Osteocyte (in vitro differentiated cells): ENCODE measurements around the gene ZNF423. TPM values are rescaled to one million over a fixed set of nuclear protein-coding genes. Genes with fewer than 3 reads are reported as not detected.

Source experiments
- DNase-seq: peaks from one replicate; pipeline ENCODE4 v3.0.0; 2021; ENCODE audit warnings: mixed read lengths; ENCODE audit not compliant: unreplicated experiment; ENCODE audit errors: extremely low spot score
- H3K27ac Mint-ChIP-seq: one replicate; pipeline ENCODE4 v1.8.0; 2021; ENCODE audit warnings: mild to moderate bottlenecking, mixed read lengths; ENCODE audit not compliant: unreplicated experiment
- H3K27me3 Mint-ChIP-seq: one replicate; pipeline ENCODE4 v1.8.0; 2021; ENCODE audit warnings: mixed read lengths; ENCODE audit not compliant: unreplicated experiment
- H3K36me3 Mint-ChIP-seq: one replicate; pipeline ENCODE4 v1.8.0; 2021; ENCODE audit warnings: mixed read lengths; ENCODE audit not compliant: unreplicated experiment
- H3K4me1 Mint-ChIP-seq: one replicate; pipeline ENCODE4 v1.8.0; 2021; ENCODE audit warnings: mixed read lengths; ENCODE audit not compliant: unreplicated experiment
- H3K4me3 Mint-ChIP-seq: one replicate; pipeline ENCODE4 v1.8.0; 2021; ENCODE audit warnings: mild to moderate bottlenecking, moderate library complexity, mixed read lengths; ENCODE audit not compliant: unreplicated experiment
- H3K9me3 Mint-ChIP-seq: one replicate; pipeline ENCODE4 v1.8.0; 2021; ENCODE audit warnings: mixed read lengths; ENCODE audit not compliant: unreplicated experiment
- total RNA-seq: library from RNA; stranded (reverse); gene quantifications from 2 replicates; pipeline ENCODE4 v1.2.1, GENCODE V29; 2021
- TF ChIP-seq, protein P1 (sequence below): fragments of 200-600 bp; sonication (generic); IDR thresholded peaks from 2 replicates; pipeline ENCODE4 v1.5.0; 2021; ENCODE audit warnings: antibody characterized with exemption, mild to moderate bottlenecking, moderate library complexity

Gene ZNF423
- total RNA-seq, 1 donor from 2014 or later, result 25.1 TPM

DNA sequence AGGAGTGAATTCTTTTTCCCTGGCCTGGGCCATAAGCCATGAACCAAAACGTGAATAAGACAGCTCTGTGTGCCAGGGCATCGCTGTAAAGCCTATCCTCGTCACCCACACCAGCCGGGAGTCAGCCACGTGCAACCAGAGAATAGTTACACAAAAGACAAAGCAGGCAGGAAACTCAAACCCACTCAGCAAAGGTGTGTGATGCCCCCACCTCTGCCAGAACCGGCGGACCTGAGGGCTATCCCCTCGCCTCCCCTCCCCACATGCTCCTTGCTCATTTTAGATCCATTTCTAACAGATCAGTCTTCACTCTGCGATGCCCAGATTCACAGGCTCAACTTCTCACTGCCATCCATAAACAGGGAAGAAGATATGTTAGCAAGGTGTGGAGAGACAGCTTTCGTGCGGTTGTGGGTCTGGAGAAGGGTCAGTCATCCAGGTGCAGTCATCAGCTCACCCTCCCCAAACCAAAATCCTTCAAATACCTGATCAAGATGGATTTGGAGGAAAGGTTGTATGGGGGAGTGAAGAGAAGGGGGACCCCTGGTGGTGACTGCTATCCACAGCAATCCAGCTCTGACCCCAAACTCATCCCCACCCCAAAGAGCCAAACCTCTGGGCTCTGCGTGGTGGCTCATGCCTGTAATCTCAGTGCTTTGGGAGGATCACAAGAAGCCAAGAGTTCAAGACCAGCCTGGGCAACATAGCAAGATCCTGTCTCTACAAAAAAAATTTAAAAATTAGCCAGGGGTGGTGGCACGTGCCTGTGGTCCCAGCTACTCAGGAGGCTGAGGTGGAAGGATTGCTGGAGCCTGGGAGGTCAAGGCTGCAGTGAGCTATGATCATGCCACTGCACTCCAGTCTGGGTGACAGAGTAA lies 263.1 kb downstream of the ZNF423 start:
- TF ChIP-seq, protein P1, sequence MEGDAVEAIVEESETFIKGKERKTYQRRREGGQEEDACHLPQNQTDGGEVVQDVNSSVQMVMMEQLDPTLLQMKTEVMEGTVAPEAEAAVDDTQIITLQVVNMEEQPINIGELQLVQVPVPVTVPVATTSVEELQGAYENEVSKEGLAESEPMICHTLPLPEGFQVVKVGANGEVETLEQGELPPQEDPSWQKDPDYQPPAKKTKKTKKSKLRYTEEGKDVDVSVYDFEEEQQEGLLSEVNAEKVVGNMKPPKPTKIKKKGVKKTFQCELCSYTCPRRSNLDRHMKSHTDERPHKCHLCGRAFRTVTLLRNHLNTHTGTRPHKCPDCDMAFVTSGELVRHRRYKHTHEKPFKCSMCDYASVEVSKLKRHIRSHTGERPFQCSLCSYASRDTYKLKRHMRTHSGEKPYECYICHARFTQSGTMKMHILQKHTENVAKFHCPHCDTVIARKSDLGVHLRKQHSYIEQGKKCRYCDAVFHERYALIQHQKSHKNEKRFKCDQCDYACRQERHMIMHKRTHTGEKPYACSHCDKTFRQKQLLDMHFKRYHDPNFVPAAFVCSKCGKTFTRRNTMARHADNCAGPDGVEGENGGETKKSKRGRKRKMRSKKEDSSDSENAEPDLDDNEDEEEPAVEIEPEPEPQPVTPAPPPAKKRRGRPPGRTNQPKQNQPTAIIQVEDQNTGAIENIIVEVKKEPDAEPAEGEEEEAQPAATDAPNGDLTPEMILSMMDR, result peak; percentile 80
- H3K27ac Mint-ChIP-seq, result no peak overlapping the region
- H3K9me3 Mint-ChIP-seq, result peaks cover 4% of the 10 kb centered on the region
- peaks cover 36% of the 10 kb centered on the region for H3K4me1 Mint-ChIP-seq
- peak; percentile 77 for DNase-seq
- peaks cover 10% of the 10 kb centered on the region for H3K27me3 Mint-ChIP-seq
- H3K36me3 Mint-ChIP-seq, result no peaks in the 10 kb centered on the region
- no peak overlapping the region for H3K4me3 Mint-ChIP-seq

DNA sequence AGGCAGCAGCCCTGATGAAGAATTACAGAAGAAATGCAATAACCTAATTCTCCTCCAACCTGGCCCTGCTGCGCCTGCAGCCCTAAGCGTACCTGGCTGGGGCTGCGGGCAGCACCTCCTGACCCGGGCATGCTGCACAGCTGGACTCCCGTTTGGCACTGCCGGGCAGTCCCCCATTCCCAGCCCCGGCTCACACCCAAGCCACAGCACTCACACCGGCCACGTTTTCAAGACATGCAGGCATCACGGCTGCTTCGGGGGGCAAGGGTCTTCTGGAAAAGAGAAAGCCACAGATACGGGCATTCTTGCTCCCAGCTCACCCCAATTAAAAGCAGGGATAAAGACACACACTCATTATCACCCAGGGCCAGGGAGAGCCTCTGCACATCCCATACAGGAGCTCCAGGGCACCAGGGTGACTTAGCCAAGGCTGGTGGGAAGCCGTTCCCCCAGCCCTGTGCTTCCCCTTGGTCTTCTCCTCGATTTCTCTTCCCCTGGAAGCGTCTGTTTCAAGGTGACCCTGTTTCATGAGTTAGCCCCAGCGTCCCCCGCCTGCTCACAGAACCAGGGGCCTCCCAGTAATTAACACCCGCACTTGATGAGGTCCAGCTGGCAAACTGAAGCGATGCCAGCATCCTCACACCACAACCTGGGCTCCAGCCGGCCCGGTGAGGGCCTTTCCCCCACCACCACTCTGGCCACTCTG lies 265.6 kb downstream of the ZNF423 start:
- H3K36me3 Mint-ChIP-seq, result peaks cover 2% of the 10 kb centered on the region
- H3K4me1 Mint-ChIP-seq, result peaks cover 22% of the 10 kb centered on the region
- peaks cover 15% of the 10 kb centered on the region for H3K27me3 Mint-ChIP-seq
- no peak overlapping the region for H3K4me3 Mint-ChIP-seq
- TF ChIP-seq, protein P1, result no peak
- H3K27ac Mint-ChIP-seq, result no peak overlapping the region
- DNase-seq, result peak; percentile 71
- peaks cover 4% of the 10 kb centered on the region for H3K9me3 Mint-ChIP-seq

DNA sequence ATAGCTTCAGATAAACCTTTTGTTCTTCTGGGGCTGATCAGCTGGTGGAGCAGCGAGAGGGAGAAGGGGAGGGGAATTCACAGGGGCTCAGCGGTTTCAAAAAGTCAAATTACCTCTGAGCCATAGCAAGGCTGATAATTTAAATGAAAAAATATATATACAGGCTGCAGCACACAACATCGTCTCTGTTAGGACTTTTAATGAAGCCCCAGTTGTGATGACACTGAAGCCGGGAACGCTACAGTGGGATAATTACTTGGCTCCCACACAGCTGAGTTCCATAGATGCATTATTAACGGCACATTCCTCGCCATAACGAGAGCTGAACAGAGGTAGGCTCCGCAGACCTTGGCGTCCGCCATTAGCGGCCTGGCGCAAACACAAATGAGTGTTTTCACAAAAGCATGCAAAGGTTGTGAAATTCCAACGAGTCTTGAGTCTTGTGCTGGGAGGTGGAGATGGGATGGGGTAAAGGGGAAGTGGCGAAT lies 266.3 kb downstream of the ZNF423 start:
- TF ChIP-seq, protein P1, result no peak
- H3K27ac Mint-ChIP-seq, result no peak overlapping the region
- H3K36me3 Mint-ChIP-seq, result peaks cover 2% of the 10 kb centered on the region
- peaks cover 15% of the 10 kb centered on the region for H3K4me1 Mint-ChIP-seq
- H3K4me3 Mint-ChIP-seq, result no peak overlapping the region
- H3K9me3 Mint-ChIP-seq, result peaks cover 4% of the 10 kb centered on the region
- H3K27me3 Mint-ChIP-seq, result peaks cover 15% of the 10 kb centered on the region
- DNase-seq, result peak; percentile 57

DNA sequence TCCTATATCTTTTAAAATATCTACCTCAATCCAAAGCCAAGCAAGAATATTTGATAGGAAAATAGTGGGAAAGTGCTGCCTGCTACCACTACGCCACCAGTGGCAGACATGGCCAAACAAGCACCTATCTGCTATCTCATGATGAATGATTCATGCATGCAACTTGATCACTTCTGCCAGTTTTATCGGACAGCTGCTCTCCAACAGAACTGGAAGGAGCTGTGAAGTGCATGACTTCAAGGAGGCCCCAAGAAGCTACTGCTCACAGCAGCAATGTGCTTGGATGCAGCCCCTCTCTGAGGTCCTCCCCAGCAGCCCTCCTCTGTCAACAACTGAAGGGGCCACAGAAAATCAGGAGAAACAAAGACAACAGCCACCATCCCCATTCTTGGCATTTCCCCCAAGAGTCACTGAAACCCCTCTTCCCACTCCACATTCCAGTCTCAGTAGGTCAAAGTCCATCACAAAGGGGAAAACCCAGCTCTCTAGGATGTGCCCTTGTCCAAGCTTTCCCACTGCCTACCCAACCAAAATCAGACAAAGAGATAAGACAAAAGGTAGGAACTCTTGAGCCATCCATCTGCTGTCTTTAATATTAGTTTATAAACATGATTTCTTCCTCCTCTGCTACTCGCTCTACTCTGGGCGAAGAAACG lies 267.1 kb downstream of the ZNF423 start:
- peaks cover 2% of the 10 kb centered on the region for H3K36me3 Mint-ChIP-seq
- H3K4me3 Mint-ChIP-seq, result no peak overlapping the region

More for the DNA sequence above, 267.1 kb downstream of the ZNF423 start:
- Mint-ChIP-seq H3K27ac (no peak overlapping the region), H3K9me3 (peaks cover 4% of the 10 kb centered on the region), H3K4me1 (peaks cover 8% of the 10 kb centered on the region), H3K27me3 (peaks cover 15% of the 10 kb centered on the region)
- TF ChIP-seq, protein P1, result no peak
- DNase-seq, result peak; percentile 34
